ENCODE data around the gene ELOVL5.

The ELOVL5 gene

GRCh38 chr6:53280207-53280606 lies 68.5 kb downstream of the ELOVL5 start:
- DNase-seq = no peak

DNA sequence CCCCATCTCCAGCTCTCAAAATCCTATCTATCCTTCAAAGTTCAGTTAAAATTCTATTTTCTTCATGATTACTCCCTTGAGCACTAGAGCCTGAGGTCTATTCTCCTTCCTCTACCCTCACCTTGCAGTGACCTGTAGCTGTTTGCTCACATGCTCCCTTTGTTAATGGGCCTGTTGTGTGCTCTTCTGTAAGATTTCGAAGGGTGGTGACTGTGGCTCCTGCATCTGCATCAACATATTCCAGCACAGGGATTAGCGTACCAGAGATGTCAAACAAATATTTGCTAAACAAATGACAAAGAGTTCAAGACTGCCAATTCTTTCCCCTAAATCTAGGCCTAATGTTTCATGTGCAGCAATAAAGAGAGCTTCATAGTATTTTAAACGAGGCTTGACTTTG lies 69.5 kb downstream of the ELOVL5 start:
- DNase-seq = no peak

DNA sequence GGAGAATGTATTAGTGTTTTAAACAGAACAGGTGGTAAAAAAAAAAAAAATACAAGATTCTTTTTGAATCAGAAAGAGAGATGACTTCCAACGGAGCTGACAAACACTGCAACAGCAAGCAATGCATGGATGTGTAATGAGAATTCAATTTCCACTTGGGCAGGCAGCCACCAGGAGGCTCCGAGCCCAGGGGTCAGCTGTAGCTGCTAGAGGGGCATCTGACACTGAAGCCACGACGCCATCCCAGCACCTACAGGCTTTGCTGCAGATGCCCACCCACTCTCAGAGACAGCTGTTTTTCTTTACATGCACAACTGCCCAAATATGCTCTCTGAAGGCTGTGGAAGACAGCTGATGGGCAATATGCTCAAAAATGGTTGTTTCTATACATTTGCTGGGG lies 75.4 kb downstream of the ELOVL5 start:
- no peak for DNase-seq

DNA sequence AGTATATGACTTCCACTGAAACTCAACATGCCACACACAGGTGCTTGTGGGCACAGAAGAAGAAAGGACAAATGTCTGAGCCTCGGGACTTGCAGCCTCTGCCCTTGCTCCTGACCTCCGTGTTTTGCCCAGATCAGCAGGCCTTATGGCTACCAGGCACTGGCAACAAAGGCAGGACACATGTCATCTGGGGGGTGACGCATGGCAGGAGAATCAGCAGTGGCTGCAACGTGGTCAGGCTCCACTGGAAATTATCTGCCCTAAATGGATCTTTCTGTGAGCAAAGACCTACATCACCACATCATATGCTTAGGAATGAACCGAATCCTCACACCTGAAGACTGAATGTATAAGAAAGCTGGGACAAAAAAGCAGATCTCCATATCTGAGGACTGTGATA lies 78.9 kb downstream of the ELOVL5 start:
- DNase-seq = peak in 5 of 56 donors; percentile 8 to 26 (median 22)

- DNase-seq = no peak
These were observed 79.7 kb downstream of the ELOVL5 start for GRCh38 chr6:53268858-53269608.

GRCh38 chr6:53266553-53267090 lies 82.1 kb downstream of the ELOVL5 start:
- DNase-seq = no peak

GRCh38 chr6:53264915-53265607 lies 83.7 kb downstream of the ELOVL5 start:
- DNase-seq = no peak

GRCh38 chr6:53264337-53264736 lies 84.4 kb downstream of the ELOVL5 start:
- DNase-seq = no peak

DNA sequence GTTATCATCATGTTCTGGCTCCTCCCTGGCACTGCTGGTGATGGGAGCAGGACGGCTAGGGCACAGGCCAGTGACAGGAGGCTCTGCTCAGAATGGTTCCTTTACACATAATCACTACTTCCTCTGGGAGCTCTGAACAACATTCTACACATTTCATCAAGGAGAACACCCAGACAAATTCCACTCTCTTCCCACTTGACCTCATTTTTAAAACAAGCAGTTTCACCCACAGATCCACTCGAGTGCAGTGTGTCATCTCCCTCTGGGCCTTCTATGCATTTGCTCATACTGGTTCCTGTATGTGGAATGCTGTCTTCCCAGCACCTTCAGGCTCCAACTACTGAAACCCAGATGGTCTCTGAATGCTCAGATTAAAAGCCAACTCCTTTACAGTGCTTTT lies 84.8 kb downstream of the ELOVL5 start:
- DNase-seq = no peak

- peak in 3 of 56 donors; percentile 1 to 13 (median 4) for DNase-seq
These were observed 88.7 kb downstream of the ELOVL5 start for GRCh38 chr6:53259860-53260580.

- DNase-seq = no peak
These were observed 90.0 kb downstream of the ELOVL5 start for GRCh38 chr6:53258774-53259155.

DNA sequence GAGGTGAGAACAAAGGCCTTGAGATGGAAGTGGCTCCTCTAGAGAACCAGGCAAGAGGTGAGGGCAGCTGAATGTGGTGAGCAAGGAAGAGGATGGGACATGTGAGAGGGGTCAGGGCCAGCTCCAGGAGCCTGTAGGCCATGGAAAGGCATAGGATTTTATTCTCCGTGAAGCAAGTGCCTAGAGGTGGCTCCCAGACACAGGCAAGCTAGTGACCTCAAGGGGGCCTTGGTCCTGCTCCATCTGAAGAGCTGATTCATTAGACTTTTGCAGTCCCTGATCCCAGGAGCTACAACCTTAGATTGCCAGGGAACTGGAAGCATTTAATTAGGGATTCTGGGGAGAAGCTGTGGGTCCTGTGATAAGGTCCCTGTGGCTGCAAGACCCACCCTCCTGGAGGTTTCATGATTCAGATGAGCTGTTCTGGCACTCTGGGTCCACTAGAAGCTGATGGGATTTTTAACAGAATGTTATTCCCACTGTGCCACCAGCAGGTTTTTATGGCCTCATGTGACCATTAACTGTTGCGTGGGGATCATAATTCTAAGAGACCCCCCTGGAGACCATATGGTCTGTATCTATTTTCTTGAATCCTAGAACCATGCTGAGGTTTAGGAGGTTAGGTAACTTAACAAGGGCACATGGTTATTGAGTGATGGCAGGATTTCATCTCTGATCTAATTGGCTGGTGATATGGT lies 90.5 kb downstream of the ELOVL5 start:
- DNase-seq = no peak

DNA sequence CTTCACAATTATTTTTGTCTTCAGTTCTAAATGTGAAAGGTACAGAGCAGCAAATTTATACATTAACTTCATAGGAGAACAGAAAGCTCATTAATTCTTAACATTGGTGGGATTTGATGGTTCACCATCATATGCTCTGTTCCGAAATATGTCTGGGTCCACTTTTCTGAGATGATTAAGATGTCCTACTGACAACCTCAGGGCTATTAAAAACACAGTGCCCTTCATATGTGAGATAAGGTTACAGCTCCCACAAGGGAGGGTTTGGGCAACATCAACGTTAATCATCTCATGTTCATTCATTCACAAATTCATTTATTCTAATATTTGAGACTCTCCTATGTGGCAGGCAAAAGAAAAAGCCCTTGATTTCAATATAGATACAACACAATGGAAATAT lies 91.2 kb downstream of the ELOVL5 start:
- DNase-seq = no peak

DNA sequence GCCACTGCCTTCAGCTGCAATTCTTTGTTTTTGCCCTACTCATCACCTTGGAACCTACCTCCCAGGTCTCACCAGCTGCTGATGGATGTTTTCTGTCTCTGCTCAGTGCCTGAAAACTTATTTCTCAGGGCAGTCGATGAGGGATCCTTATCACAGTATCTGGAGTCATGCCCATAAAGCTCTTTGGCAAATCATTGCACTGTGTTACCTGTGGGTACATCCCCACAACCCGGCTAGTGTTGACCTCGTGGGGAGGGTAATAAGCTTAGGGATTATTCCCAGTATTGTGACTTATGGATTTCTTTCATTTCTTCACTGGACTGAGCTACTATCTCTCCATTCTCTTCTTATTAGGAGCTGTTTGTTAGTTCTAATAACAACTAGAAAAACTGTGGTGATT lies 91.7 kb downstream of the ELOVL5 start:
- no peak for DNase-seq

- DNase-seq = no peak
These were observed 96.5 kb downstream of the ELOVL5 start for GRCh38 chr6:53252177-53252692.

DNA sequence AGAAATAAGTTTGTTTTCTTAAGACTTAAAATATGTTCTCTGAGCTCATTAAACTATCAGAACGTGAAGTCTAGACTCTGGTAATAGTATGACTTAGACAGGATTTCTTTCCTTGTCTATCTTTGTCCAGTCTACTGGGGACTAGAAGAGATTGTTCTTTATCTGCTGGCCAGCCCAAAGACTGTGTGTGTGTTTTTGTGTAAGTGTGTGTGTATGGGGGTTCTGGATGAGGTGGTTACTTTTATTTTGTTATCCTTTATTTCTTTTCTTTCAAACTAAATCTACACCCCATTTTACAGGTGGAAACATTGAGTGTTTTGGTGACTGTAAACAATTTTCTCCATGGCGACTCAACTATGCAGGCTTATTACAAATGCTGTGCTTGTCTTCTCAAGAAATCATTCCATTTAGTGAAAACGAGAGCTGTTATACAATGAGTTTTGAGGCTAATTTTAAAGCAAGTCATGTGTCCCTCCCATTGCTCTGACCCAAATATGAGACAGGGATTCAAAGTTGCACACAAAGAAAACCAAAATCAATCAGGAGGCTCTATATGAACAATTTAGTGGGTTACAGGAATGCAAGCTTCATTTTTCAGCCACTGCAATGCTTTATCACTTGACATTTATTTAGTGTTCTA lies 97.6 kb downstream of the ELOVL5 start:
- no peak for DNase-seq

GRCh38 chr6:53250176-53251032 lies 98.3 kb downstream of the ELOVL5 start:
- DNase-seq = no peak

- DNase-seq = no peak
These were observed 101.8 kb downstream of the ELOVL5 start for GRCh38 chr6:53246924-53247323.

DNA sequence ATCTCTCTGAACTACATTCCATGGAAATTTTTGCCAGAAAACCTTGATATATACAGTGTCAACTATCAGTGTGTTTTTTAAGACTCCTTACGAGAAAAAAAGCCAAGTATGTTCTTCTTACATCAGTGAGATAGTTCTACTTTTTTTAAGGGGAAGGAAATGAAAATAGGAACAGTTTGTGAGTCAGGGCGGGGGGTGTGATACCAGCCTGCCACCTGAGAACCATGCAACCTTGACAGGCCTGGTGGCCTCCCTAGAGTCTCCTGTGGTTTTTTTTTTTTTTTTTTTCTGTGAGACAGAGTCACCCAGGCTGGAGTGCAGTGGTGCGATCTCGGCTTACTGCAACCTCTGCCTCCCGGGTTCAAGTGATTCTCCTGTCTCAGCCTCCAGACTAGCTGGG lies 103.8 kb downstream of the ELOVL5 start:
- DNase-seq = no peak
